Gastrocnemius medialis (tissue), 4 donors: Measurements from ENCODE around the gene PTGIS.

Experiments
- POLR2A ChIP-seq, 2 donors: fragments of 450-650 bp; IDR thresholded peaks; one replicate each; pipeline ENCODE4 v1.6.1; 2017; ENCODE audit warnings: antibody characterized with exemption in 2 of 2, mild to moderate bottlenecking in 2 of 2, moderate library complexity in 2 of 2
- TF ChIP-seq, protein P1 (sequence below), 5 experiments: fragments of 450-650 bp in 3 of 5; fragments of 200-600 bp in 2 of 5; sonication (generic) in 2 of 5; IDR thresholded peaks in 4 of 5; conservative IDR thresholded peaks in 1 of 5; 1 replicate in 4 of 5; 2 replicates in 1 of 5; pipeline ENCODE4 v1.5.1; 2016 to 2019; ENCODE audit warnings: antibody characterized with exemption in 5 of 5, mild to moderate bottlenecking in 3 of 5, moderate library complexity in 3 of 5

DNA sequence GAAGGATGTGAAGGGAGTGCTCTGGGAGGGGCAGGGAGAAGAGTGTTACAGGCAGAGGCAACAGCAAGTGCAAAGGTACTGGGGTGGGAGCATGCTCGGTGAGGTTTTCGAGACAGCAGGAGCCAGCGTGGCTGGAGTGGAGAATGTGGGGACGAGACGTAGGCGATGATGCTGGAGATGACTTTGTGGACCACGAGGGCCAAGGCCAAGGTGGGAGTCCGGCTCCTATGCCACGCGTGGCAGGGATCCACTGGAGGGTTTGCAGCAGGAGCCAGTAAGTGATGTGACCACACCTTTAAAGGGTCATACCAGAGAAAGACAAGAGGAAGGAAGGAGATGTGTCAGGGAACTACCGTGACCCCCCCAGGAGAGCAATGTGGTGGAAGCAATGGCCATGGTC lies 7.3 kb downstream of the PTGIS start:
- TF ChIP-seq, protein P1, sequence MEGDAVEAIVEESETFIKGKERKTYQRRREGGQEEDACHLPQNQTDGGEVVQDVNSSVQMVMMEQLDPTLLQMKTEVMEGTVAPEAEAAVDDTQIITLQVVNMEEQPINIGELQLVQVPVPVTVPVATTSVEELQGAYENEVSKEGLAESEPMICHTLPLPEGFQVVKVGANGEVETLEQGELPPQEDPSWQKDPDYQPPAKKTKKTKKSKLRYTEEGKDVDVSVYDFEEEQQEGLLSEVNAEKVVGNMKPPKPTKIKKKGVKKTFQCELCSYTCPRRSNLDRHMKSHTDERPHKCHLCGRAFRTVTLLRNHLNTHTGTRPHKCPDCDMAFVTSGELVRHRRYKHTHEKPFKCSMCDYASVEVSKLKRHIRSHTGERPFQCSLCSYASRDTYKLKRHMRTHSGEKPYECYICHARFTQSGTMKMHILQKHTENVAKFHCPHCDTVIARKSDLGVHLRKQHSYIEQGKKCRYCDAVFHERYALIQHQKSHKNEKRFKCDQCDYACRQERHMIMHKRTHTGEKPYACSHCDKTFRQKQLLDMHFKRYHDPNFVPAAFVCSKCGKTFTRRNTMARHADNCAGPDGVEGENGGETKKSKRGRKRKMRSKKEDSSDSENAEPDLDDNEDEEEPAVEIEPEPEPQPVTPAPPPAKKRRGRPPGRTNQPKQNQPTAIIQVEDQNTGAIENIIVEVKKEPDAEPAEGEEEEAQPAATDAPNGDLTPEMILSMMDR (IDR thresholded peaks at IDR 0.05 in 4 of 5, conservative IDR thresholded peaks at IDR 0.05 in 1 of 5) = no peak
- no peak for TF ChIP-seq POLR2A (IDR thresholded peaks at IDR 0.05)
